Transverse colon (tissue), 4 donors: ENCODE data around the gene C4BPB.

Experiments
- CTCF ChIP-seq, 5 experiments: fragments of 200-600 bp in 3 of 5; fragments of 450-650 bp in 2 of 5; sonication (generic) in 3 of 5; IDR thresholded peaks; 1 replicate in 2 of 5; 2 replicates in 3 of 5; pipeline ENCODE4 v1.5.1; 2016 to 2017; ENCODE audit warnings: antibody characterized with exemption in 5 of 5, inconsistent platforms in 3 of 5, mild to moderate bottlenecking in 2 of 5, moderate library complexity in 1 of 5
- EP300 ChIP-seq: sonication (generic); formaldehyde crosslinking; IDR thresholded peaks from one replicate; pipeline ENCODE4 v1.6.1; 2017; ENCODE audit warnings: antibody characterized with exemption, low read depth
- POLR2A ChIP-seq: fragments of 450-650 bp; IDR thresholded peaks from one replicate; pipeline ENCODE4 v1.6.1; 2016; ENCODE audit warnings: antibody characterized with exemption, mild to moderate bottlenecking, moderate library complexity
- POLR2AphosphoS5 ChIP-seq, 3 donors: sonication (generic); formaldehyde crosslinking; IDR thresholded peaks; one replicate each; pipeline ENCODE4 v1.6.1; 2016; ENCODE audit warnings: antibody characterized with exemption in 3 of 3

GRCh38 chr1:207088161-207088560, 499 bp upstream of the C4BPB start:
- TF ChIP-seq CTCF (IDR thresholded peaks at IDR 0.05), result no peak
- no peak for TF ChIP-seq EP300
- TF ChIP-seq POLR2AphosphoS5 (IDR thresholded peaks at IDR 0.05), result no peak
- no peak for TF ChIP-seq POLR2A
